ENCODE measurements around the gene HIPK1. TPM values are rescaled to one million over a fixed set of nuclear protein-coding genes. Genes with fewer than 3 reads are reported as not detected.

The HIPK1 gene
- total RNA-seq, 1 experiment from 2014 or later: 52.2 TPM

GRCh38 chr1:113993072-113993471 is 63.9 kb downstream of the HIPK1 start:
- H3K4me1 Mint-ChIP-seq: 0 out of 2 replicates have a peak, but pooled peaks cover 4% of the 10 kb centered on the region

GRCh38 chr1:113993766-113994165 is 64.6 kb downstream of the HIPK1 start:
- H3K4me3 Mint-ChIP-seq: no peak overlapping the region
- ChIA-PET POLR2A (no interaction called here), CTCF (interaction anchor here (0.8 to 1.8 kb wide), 3 partner anchors 9 to 65 kb away, joined by 3 to 7 read pairs (median 3); no protein-coding TSS in a partner anchor)
- peaks cover 7% of the 10 kb centered on the region for H3K4me1 Mint-ChIP-seq
- peaks cover 27% of the 10 kb centered on the region for H3K27me3 Mint-ChIP-seq (ENCODE audit: low read depth)
- H3K27ac Mint-ChIP-seq: no peak overlapping the region
- ATAC-seq (no peak), DNase-seq (ENCODE audit: low spot score) (no peak)
- peaks cover 38% of the 10 kb centered on the region for H3K9me3 Mint-ChIP-seq
- peaks cover 28% of the 10 kb centered on the region for H3K36me3 Mint-ChIP-seq
- TF ChIP-seq JAZF1 (CRISPR knock-in tag; IDR thresholded peaks at IDR 0.05) (no peak), MAX (CRISPR knock-in tag; IDR thresholded peaks at IDR 0.05) (no peak), FOXJ3 (CRISPR knock-in tag; IDR thresholded peaks at IDR 0.05; ENCODE audit: borderline replicate concordance) (no peak), NFE2L1 (CRISPR knock-in tag; IDR thresholded peaks at IDR 0.05) (no peak)
- TF ChIP-seq, protein P1, sequence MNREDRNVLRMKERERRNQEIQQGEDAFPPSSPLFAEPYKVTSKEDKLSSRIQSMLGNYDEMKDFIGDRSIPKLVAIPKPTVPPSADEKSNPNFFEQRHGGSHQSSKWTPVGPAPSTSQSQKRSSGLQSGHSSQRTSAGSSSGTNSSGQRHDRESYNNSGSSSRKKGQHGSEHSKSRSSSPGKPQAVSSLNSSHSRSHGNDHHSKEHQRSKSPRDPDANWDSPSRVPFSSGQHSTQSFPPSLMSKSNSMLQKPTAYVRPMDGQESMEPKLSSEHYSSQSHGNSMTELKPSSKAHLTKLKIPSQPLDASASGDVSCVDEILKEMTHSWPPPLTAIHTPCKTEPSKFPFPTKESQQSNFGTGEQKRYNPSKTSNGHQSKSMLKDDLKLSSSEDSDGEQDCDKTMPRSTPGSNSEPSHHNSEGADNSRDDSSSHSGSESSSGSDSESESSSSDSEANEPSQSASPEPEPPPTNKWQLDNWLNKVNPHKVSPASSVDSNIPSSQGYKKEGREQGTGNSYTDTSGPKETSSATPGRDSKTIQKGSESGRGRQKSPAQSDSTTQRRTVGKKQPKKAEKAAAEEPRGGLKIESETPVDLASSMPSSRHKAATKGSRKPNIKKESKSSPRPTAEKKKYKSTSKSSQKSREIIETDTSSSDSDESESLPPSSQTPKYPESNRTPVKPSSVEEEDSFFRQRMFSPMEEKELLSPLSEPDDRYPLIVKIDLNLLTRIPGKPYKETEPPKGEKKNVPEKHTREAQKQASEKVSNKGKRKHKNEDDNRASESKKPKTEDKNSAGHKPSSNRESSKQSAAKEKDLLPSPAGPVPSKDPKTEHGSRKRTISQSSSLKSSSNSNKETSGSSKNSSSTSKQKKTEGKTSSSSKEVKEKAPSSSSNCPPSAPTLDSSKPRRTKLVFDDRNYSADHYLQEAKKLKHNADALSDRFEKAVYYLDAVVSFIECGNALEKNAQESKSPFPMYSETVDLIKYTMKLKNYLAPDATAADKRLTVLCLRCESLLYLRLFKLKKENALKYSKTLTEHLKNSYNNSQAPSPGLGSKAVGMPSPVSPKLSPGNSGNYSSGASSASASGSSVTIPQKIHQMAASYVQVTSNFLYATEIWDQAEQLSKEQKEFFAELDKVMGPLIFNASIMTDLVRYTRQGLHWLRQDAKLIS (CRISPR knock-in tag; IDR thresholded peaks at IDR 0.05; ENCODE audit: borderline replicate concordance): no peak
- TF ChIP-seq, protein P2, sequence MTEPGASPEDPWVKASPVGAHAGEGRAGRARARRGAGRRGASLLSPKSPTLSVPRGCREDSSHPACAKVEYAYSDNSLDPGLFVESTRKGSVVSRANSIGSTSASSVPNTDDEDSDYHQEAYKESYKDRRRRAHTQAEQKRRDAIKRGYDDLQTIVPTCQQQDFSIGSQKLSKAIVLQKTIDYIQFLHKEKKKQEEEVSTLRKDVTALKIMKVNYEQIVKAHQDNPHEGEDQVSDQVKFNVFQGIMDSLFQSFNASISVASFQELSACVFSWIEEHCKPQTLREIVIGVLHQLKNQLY (CRISPR knock-in tag; IDR thresholded peaks at IDR 0.05): no peak
- TF ChIP-seq, protein P3, sequence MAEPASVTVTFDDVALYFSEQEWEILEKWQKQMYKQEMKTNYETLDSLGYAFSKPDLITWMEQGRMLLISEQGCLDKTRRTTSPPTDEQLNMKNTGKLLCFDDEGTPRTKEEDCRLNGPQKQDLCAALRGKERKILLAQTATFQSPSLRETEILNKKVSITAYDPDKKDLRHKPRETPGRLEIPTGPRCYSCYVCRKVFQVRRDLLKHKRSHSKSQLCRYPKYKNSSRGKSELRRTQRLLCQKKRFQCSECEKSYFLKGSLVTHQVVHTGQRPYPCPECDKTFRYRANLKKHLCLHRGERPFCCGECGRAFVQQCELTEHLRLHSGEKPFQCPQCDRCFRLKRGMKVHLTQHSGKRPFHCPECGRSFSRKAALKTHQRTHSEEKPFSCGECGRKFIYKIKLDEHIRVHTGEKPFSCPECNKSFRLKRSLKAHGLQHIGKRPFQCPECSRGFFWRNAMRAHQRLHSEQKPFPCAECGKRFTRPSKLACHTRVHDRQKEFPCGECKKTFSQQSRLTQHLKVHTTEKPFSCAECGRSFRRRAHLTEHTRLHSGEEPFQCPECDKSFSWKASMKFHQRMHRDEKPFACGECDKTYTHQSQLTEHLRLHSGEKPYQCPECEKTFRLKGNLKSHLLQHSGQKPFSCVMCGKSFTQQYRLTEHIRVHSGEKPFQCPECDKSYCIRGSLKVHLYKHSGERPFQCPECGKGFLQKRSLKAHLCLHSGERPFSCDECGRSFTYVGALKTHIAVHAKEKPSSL (CRISPR knock-in tag; conservative IDR thresholded peaks at IDR 0.05): no peak
- TF ChIP-seq, protein P4, sequence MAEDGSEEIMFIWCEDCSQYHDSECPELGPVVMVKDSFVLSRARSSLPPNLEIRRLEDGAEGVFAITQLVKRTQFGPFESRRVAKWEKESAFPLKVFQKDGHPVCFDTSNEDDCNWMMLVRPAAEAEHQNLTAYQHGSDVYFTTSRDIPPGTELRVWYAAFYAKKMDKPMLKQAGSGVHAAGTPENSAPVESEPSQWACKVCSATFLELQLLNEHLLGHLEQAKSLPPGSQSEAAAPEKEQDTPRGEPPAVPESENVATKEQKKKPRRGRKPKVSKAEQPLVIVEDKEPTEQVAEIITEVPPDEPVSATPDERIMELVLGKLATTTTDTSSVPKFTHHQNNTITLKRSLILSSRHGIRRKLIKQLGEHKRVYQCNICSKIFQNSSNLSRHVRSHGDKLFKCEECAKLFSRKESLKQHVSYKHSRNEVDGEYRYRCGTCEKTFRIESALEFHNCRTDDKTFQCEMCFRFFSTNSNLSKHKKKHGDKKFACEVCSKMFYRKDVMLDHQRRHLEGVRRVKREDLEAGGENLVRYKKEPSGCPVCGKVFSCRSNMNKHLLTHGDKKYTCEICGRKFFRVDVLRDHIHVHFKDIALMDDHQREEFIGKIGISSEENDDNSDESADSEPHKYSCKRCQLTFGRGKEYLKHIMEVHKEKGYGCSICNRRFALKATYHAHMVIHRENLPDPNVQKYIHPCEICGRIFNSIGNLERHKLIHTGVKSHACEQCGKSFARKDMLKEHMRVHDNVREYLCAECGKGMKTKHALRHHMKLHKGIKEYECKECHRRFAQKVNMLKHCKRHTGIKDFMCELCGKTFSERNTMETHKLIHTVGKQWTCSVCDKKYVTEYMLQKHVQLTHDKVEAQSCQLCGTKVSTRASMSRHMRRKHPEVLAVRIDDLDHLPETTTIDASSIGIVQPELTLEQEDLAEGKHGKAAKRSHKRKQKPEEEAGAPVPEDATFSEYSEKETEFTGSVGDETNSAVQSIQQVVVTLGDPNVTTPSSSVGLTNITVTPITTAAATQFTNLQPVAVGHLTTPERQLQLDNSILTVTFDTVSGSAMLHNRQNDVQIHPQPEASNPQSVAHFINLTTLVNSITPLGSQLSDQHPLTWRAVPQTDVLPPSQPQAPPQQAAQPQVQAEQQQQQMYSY (CRISPR knock-in tag; IDR thresholded peaks at IDR 0.05): no peak

More at GRCh38 chr1:113993072-113993471, 63.9 kb downstream of the HIPK1 start:
- POLR2A ChIA-PET: no interaction called here
- Mint-ChIP-seq H3K9me3 (peaks cover 42% of the 10 kb centered on the region), H3K27ac (no peak overlapping the region), H3K27me3 (ENCODE audit: low read depth) (peaks cover 27% of the 10 kb centered on the region), H3K4me3 (no peak overlapping the region), H3K36me3 (peaks cover 30% of the 10 kb centered on the region)
- DNase-seq (ENCODE audit: low spot score): no peak
- no peak for ATAC-seq
- TF ChIP-seq GRHL2 (CRISPR knock-in tag; IDR thresholded peaks at IDR 0.05; ENCODE audit: insufficient replicate concordance, severe bottlenecking) (no peak), ZSCAN18 (CRISPR knock-in tag; IDR thresholded peaks at IDR 0.05) (no peak), TEAD1 (CRISPR knock-in tag; IDR thresholded peaks at IDR 0.05) (no peak), SMAD4 (CRISPR knock-in tag; IDR thresholded peaks at IDR 0.05) (no peak), ZNF121 (CRISPR knock-in tag; IDR thresholded peaks at IDR 0.05) (no peak), FOXK1 (CRISPR knock-in tag; IDR thresholded peaks at IDR 0.05) (no peak), ZNF232 (CRISPR knock-in tag; IDR thresholded peaks at IDR 0.05) (no peak), NR2C2 (CRISPR knock-in tag; IDR thresholded peaks at IDR 0.05) (no peak)
- TF ChIP-seq, protein P5, sequence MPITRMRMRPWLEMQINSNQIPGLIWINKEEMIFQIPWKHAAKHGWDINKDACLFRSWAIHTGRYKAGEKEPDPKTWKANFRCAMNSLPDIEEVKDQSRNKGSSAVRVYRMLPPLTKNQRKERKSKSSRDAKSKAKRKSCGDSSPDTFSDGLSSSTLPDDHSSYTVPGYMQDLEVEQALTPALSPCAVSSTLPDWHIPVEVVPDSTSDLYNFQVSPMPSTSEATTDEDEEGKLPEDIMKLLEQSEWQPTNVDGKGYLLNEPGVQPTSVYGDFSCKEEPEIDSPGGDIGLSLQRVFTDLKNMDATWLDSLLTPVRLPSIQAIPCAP (CRISPR knock-in tag; IDR thresholded peaks at IDR 0.05): no peak
- TF ChIP-seq, protein P1 (CRISPR knock-in tag; IDR thresholded peaks at IDR 0.05; ENCODE audit: borderline replicate concordance): no peak
- CTCF ChIA-PET: interaction anchor here (0.8 to 1.8 kb wide), 3 partner anchors 10 to 64 kb away, joined by 3 to 7 read pairs (median 3); no protein-coding TSS in a partner anchor

All from WTC11 (cell line).